HEK293T (cell line): ENCODE data around the gene PSMB11.
"Not testable (repeated sequence)": the region's sequence is repeated elsewhere in the genome, so short reads cannot be mapped to it uniquely, and the experiment has no call there.

Experiments used
- CTCF ChIA-PET: fragments of 350-600 bp; formaldehyde crosslinking; extraction: SDS; loops from one replicate; lab custom pipeline; 2021; ENCODE audit warnings: antibody characterized with exemption, inconsistent platforms; lab: Yijun Ruan, JAX
- POLR2A ChIA-PET: fragments of 350-600 bp; formaldehyde crosslinking; extraction: SDS; loops from one replicate; lab custom pipeline; 2020; ENCODE audit warnings: antibody characterized with exemption, inconsistent platforms; lab: Yijun Ruan, JAX
- DNase-seq: peaks from one replicate; pipeline ENCODE4 v3.0.0; 2012; ENCODE audit warnings: mixed read lengths; ENCODE audit errors: extremely low spot score
- ARNT ChIP-seq: fragments of 450-650 bp; IDR thresholded peaks from 2 replicates; pipeline ENCODE4 v1.6.1; 2017; ENCODE audit warnings: mild to moderate bottlenecking
- BHLHE40 ChIP-seq: fragments of 450-650 bp; IDR thresholded peaks from 2 replicates; pipeline ENCODE4 v1.6.1; 2016; ENCODE audit warnings: mild to moderate bottlenecking, moderate library complexity, borderline replicate concordance
- CTBP1 ChIP-seq: fragments of 450-650 bp; IDR thresholded peaks from 2 replicates; pipeline ENCODE4 v1.6.1; 2016; ENCODE audit warnings: borderline replicate concordance
- ELF4 ChIP-seq: fragments of 450-650 bp; IDR thresholded peaks from 2 replicates; pipeline ENCODE4 v1.6.1; 2017; ENCODE audit warnings: antibody characterized with exemption
- FOXA1 ChIP-seq: fragments of 450-650 bp; IDR thresholded peaks from 2 replicates; pipeline ENCODE4 v1.6.1; 2016; ENCODE audit warnings: mild to moderate bottlenecking
- FOXK2 ChIP-seq: fragments of 450-650 bp; IDR thresholded peaks from 2 replicates; pipeline ENCODE4 v1.6.1; 2016; ENCODE audit warnings: mild to moderate bottlenecking
- FOXM1 ChIP-seq: fragments of 450-650 bp; IDR thresholded peaks from 2 replicates; pipeline ENCODE4 v1.6.1; 2017; ENCODE audit warnings: mild to moderate bottlenecking, borderline replicate concordance
- HDGF ChIP-seq: fragments of 450-650 bp; IDR thresholded peaks from 2 replicates; pipeline ENCODE4 v1.6.1; 2017; ENCODE audit warnings: antibody characterized with exemption, borderline replicate concordance
- L3MBTL2 ChIP-seq: fragments of 450-650 bp; conservative IDR thresholded peaks from 2 replicates; pipeline ENCODE4 v1.6.1; 2016; ENCODE audit warnings: mild to moderate bottlenecking
- LEF1 ChIP-seq: fragments of 450-650 bp; IDR thresholded peaks from 2 replicates; pipeline ENCODE4 v1.6.1; 2017; ENCODE audit warnings: mild to moderate bottlenecking, borderline replicate concordance
- NFRKB ChIP-seq: fragments of 450-650 bp; IDR thresholded peaks from 2 replicates; pipeline ENCODE4 v1.6.1; 2016; ENCODE audit warnings: mild to moderate bottlenecking, moderate library complexity
- PKNOX1 ChIP-seq: fragments of 450-650 bp; IDR thresholded peaks from 2 replicates; pipeline ENCODE4 v1.6.1; 2016
- SP1 ChIP-seq: fragments of 450-650 bp; IDR thresholded peaks from 2 replicates; pipeline ENCODE4 v1.6.1; 2017
- SUZ12 ChIP-seq: fragments of 450-650 bp; IDR thresholded peaks from 2 replicates; pipeline ENCODE4 v1.6.1; 2016; ENCODE audit warnings: mild to moderate bottlenecking
- TARDBP ChIP-seq: fragments of 450-650 bp; IDR thresholded peaks from 2 replicates; pipeline ENCODE4 v1.6.1; 2016
- ZNF384 ChIP-seq: fragments of 450-650 bp; IDR thresholded peaks from 2 replicates; pipeline ENCODE4 v1.6.1; 2016

Gene PSMB11

GRCh38 chr14:23013054-23013748 is 28.8 kb upstream of the PSMB11 start:
- POLR2A ChIA-PET: interaction anchor here (0.7 to 1.8 kb wide), 3 partner anchors 11 to 81 kb away, joined by 3 to 5 read pairs (median 3); partner anchors contain the start of gene ACIN1

GRCh38 chr14:23013749-23014054 is 28.3 kb upstream of the PSMB11 start:
- POLR2A ChIA-PET: interaction anchor here (0.7 to 1.8 kb wide), 4 partner anchors 11 to 81 kb away, joined by 3 to 5 read pairs (median 3); partner anchors contain the start of genes ACIN1 and AJUBA
- CTCF ChIA-PET, DNase-seq: not testable (repeated sequence)

More at GRCh38 chr14:23013054-23013748, 28.8 kb upstream of the PSMB11 start:
- CTCF ChIA-PET: no interaction called here
- DNase-seq: no peak
- TF ChIP-seq BHLHE40 (no peak), TARDBP (no peak), ZNF384 (no peak), SUZ12 (no peak), CTBP1 (no peak), FOXM1 (no peak), HDGF (no peak), PKNOX1 (no peak), ELF4 (no peak), NFRKB (no peak), LEF1 (no peak)

- DNase-seq: no peak
- ChIA-PET CTCF (interaction anchor here (2.9 kb wide), 1 partner anchor 9 kb away, joined by 8 read pairs; no protein-coding TSS in a partner anchor), POLR2A (interaction anchor here (1.1 to 1.4 kb wide), 2 partner anchors 8 to 10 kb away, joined by 4 to 5 read pairs; no protein-coding TSS in a partner anchor)
- TF ChIP-seq ZNF384: no peak
- TF ChIP-seq LEF1: no peak
- no peak for TF ChIP-seq HDGF
- TF ChIP-seq L3MBTL2: no peak
- no peak for TF ChIP-seq SP1
- no peak for TF ChIP-seq NFRKB
- TF ChIP-seq FOXK2: no peak
- no peak for TF ChIP-seq ARNT
- no peak for TF ChIP-seq FOXM1
- no peak for TF ChIP-seq PKNOX1
- no peak for TF ChIP-seq FOXA1
- no peak for TF ChIP-seq SUZ12
- TF ChIP-seq TARDBP: no peak
- TF ChIP-seq ELF4: no peak
- no peak for TF ChIP-seq BHLHE40
- no peak for TF ChIP-seq CTBP1
Observed at GRCh38 chr14:23015618-23016017, 26.4 kb upstream of the PSMB11 start.

- ChIA-PET POLR2A (interaction anchor here (1.0 to 2.5 kb wide), 2 partner anchors 10 to 20 kb away, joined by 3 to 21 read pairs; no protein-coding TSS in a partner anchor), CTCF (interaction anchor here (0.6 to 2.9 kb wide), 3 partner anchors 10 to 52 kb away, joined by 3 to 10 read pairs (median 8); no protein-coding TSS in a partner anchor)
- DNase-seq: no peak
- TF ChIP-seq SUZ12 (no peak), CTBP1 (no peak), ARNT (no peak), PKNOX1 (no peak), FOXM1 (no peak), HDGF (no peak), ZNF384 (no peak), L3MBTL2 (no peak), FOXK2 (no peak), LEF1 (no peak), FOXA1 (no peak)
Observed at GRCh38 chr14:23017091-23017490, 24.9 kb upstream of the PSMB11 start.

- ChIA-PET POLR2A (interaction anchor here (2.5 kb wide), 1 partner anchor 11 kb away, joined by 21 read pairs; no protein-coding TSS in a partner anchor), CTCF (interaction anchor here (0.9 to 2.9 kb wide), 4 partner anchors 11 to 51 kb away, joined by 3 to 10 read pairs (median 6); no protein-coding TSS in a partner anchor)
- DNase-seq: no peak
- TF ChIP-seq LEF1: no peak
Observed at GRCh38 chr14:23018107-23018506, 23.9 kb upstream of the PSMB11 start.

- ChIA-PET POLR2A (interaction anchor here (7.0 kb wide), 1 partner anchor 14 kb away, joined by 36 read pairs; no protein-coding TSS in a partner anchor), CTCF (interaction anchor here (0.7 to 1.0 kb wide), 2 partner anchors 33 to 34 kb away, joined by 4 to 5 read pairs; no protein-coding TSS in a partner anchor)
- no peak for DNase-seq
- TF ChIP-seq BHLHE40: no peak
- TF ChIP-seq FOXM1: no peak
- no peak for TF ChIP-seq PKNOX1
- TF ChIP-seq NFRKB: no peak
- TF ChIP-seq ELF4: no peak
- no peak for TF ChIP-seq ZNF384
- TF ChIP-seq ARNT: no peak
- no peak for TF ChIP-seq HDGF
- no peak for TF ChIP-seq LEF1
- no peak for TF ChIP-seq TARDBP
- no peak for TF ChIP-seq FOXA1
- no peak for TF ChIP-seq SP1
- TF ChIP-seq L3MBTL2: no peak
- no peak for TF ChIP-seq SUZ12
Observed at GRCh38 chr14:23020143-23021128, 21.6 kb upstream of the PSMB11 start.
